Activated naive CD4-positive, alpha-beta T cell treated with anti-CD3 and anti-CD28 coated beads, Interleukin-2, amount 10 ng/mL, durations not matched to agents 7 days and 5 days (primary cell): ENCODE measurements around the gene PPFIA4.

Experiments
- CTCF ChIA-PET: fragments of 350-600 bp; sonication (Branson Sonifier 250); formaldehyde crosslinking; loops from one replicate; lab custom pipeline; 2021; ENCODE audit warnings: antibody characterized with exemption; lab: Charles Lee
- DNase-seq: peaks from one replicate; pipeline ENCODE4 v3.0.0-alpha.2; 2020
- H3K27ac Mint-ChIP-seq: one replicate; pipeline ENCODE4 v1.8.0; 2021; ENCODE audit warnings: mild to moderate bottlenecking, moderate library complexity, mixed read lengths
- H3K27me3 Mint-ChIP-seq: one replicate; pipeline ENCODE4 v1.8.0; 2021; ENCODE audit warnings: mild to moderate bottlenecking, mixed read lengths
- H3K36me3 Mint-ChIP-seq: one replicate; pipeline ENCODE4 v1.8.0; 2021; ENCODE audit warnings: mixed read lengths
- H3K4me1 Mint-ChIP-seq: one replicate; pipeline ENCODE4 v1.8.0; 2021; ENCODE audit warnings: mixed read lengths
- H3K4me3 Mint-ChIP-seq: one replicate; pipeline ENCODE4 v1.8.0; 2021; ENCODE audit warnings: mild to moderate bottlenecking, moderate library complexity, mixed read lengths
- H3K9me3 Mint-ChIP-seq: one replicate; pipeline ENCODE4 v1.8.0; 2021; ENCODE audit warnings: mixed read lengths

The PPFIA4 gene

DNA sequence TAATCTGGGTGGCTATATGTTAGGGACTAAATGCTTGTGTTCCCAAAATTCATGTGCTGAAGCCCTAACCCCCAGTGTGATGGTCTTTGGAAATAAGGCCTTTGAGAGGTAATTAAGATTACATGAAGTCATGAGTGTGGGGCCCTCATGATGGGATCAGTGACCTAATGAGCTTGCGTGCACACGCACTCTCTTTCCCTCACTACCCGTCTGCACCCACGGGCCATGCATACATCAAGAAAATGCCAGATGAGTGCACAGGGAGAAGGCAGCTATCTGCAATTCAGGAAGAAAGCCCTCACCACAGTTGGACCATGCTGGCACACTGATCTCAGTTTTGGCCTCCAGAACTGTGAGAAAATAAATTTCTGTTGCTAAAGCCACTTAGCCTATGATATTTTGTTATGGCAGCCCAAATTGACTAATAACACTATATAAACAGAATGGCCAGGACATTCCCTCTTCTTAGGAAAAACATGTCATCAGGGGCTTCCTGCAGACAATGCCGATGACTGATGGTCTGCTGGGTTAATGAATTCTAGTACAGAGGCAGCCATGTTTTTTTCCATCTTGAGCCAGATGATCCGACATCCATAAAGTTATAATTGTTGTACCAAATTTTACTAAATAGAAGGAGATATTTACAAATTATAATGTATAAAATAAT, 77.7 kb downstream of the PPFIA4 start:
- Mint-ChIP-seq H3K27me3 (peaks cover 45% of the 10 kb centered on the region), H3K36me3 (no peaks in the 10 kb centered on the region), H3K27ac (no peak overlapping the region), H3K4me3 (no peak overlapping the region), H3K9me3 (no peaks in the 10 kb centered on the region), H3K4me1 (no peaks in the 10 kb centered on the region)
- DNase-seq: no peak
- CTCF ChIA-PET: no interaction called here

GRCh38 chr1:203104789-203105390, 78.6 kb downstream of the PPFIA4 start:
- Mint-ChIP-seq H3K9me3 (no peaks in the 10 kb centered on the region), H3K27me3 (peaks cover 47% of the 10 kb centered on the region), H3K4me3 (no peak overlapping the region), H3K27ac (no peak overlapping the region), H3K4me1 (no peaks in the 10 kb centered on the region), H3K36me3 (no peaks in the 10 kb centered on the region)
- CTCF ChIA-PET: no interaction called here
- no peak for DNase-seq

GRCh38 chr1:203112475-203112874, 86.2 kb downstream of the PPFIA4 start:
- H3K9me3 Mint-ChIP-seq: no peaks in the 10 kb centered on the region
- no peak overlapping the region for H3K27ac Mint-ChIP-seq
- no peaks in the 10 kb centered on the region for H3K36me3 Mint-ChIP-seq
- no peaks in the 10 kb centered on the region for H3K4me1 Mint-ChIP-seq
- H3K27me3 Mint-ChIP-seq: peaks cover 40% of the 10 kb centered on the region
- CTCF ChIA-PET: interaction anchor here (0.8 to 1.2 kb wide), 2 partner anchors 16 to 103 kb away, joined by 3 read pairs; no protein-coding TSS in a partner anchor
- no peak for DNase-seq
- H3K4me3 Mint-ChIP-seq: no peak overlapping the region

- H3K4me3 Mint-ChIP-seq: no peak overlapping the region
- H3K27me3 Mint-ChIP-seq: peaks cover 43% of the 10 kb centered on the region
- no peaks in the 10 kb centered on the region for H3K4me1 Mint-ChIP-seq
- DNase-seq: no peak
- CTCF ChIA-PET: interaction anchor here (0.8 to 1.2 kb wide), 3 partner anchors 17 to 154 kb away, joined by 3 to 4 read pairs (median 3); no protein-coding TSS in a partner anchor
- no peaks in the 10 kb centered on the region for H3K9me3 Mint-ChIP-seq
- no peaks in the 10 kb centered on the region for H3K36me3 Mint-ChIP-seq
- H3K27ac Mint-ChIP-seq: no peak overlapping the region
Observed at GRCh38 chr1:203113308-203113707, 87.0 kb downstream of the PPFIA4 start.

GRCh38 chr1:203114202-203114601, 87.9 kb downstream of the PPFIA4 start:
- H3K4me1 Mint-ChIP-seq: no peaks in the 10 kb centered on the region
- no peak overlapping the region for H3K4me3 Mint-ChIP-seq
- no peaks in the 10 kb centered on the region for H3K9me3 Mint-ChIP-seq

DNA sequence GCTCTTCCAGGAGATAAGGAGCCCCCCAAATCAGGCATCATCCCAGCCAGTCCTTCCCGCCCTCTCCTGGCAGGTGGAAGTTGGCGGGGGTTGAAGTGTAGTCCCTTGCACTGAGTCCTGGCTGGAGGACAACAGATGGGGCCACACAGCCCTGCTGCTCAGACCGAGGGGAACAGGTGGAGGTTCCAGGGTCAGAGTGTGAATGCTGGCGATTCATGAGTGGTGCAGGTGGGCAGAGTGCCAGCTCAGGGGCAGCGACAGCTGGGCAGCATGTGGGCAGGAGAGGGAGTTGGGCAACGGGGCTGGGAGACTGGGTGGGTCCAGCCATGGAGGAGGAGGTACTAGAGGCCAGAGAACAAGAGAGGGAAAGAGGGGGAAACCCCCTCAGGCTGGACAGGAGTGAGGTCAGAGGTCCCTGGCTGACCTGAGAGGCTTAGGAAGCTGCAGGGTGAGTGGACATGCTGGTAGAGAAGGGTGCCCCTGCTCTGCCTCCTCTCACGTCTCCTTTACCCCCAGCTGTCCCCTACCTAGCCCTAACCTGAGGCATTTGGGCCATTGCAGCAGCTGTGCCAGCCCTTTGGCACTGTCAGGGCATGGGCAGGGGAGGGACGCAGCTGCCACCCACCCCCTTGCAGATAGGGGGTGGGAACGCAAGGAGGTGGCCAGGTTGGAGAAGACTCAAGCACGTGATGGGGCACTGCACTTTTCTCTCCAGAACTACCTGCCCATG, 90.0 kb downstream of the PPFIA4 start:
- Mint-ChIP-seq H3K4me3 (no peak overlapping the region), H3K27ac (no peak overlapping the region), H3K9me3 (no peaks in the 10 kb centered on the region), H3K36me3 (no peaks in the 10 kb centered on the region), H3K27me3 (peaks cover 59% of the 10 kb centered on the region), H3K4me1 (no peaks in the 10 kb centered on the region)
- no peak for DNase-seq
- CTCF ChIA-PET: interaction anchor here (1.3 to 6.7 kb wide), 4 partner anchors 8 to 99 kb away, joined by 4 to 66 read pairs (median 26); partner anchors contain the start of genes MYBPH and MYOG

More at GRCh38 chr1:203114202-203114601, 87.9 kb downstream of the PPFIA4 start:
- Mint-ChIP-seq H3K27ac (no peak overlapping the region), H3K36me3 (no peaks in the 10 kb centered on the region), H3K27me3 (peaks cover 49% of the 10 kb centered on the region)
- CTCF ChIA-PET: no interaction called here
- DNase-seq: no peak

- Mint-ChIP-seq H3K4me1 (peaks cover 4% of the 10 kb centered on the region), H3K4me3 (no peak overlapping the region), H3K27me3 (peaks cover 68% of the 10 kb centered on the region), H3K27ac (no peak overlapping the region), H3K9me3 (no peaks in the 10 kb centered on the region), H3K36me3 (no peaks in the 10 kb centered on the region)
- peak; percentile 60 for DNase-seq
- CTCF ChIA-PET: interaction anchor here (0.8 to 6.7 kb wide), 14 partner anchors 9 to 105 kb away, joined by 3 to 66 read pairs (median 4); partner anchors contain the start of genes ADORA1 and MYBPH
Observed at GRCh38 chr1:203117611-203118575, 91.6 kb downstream of the PPFIA4 start.

DNA sequence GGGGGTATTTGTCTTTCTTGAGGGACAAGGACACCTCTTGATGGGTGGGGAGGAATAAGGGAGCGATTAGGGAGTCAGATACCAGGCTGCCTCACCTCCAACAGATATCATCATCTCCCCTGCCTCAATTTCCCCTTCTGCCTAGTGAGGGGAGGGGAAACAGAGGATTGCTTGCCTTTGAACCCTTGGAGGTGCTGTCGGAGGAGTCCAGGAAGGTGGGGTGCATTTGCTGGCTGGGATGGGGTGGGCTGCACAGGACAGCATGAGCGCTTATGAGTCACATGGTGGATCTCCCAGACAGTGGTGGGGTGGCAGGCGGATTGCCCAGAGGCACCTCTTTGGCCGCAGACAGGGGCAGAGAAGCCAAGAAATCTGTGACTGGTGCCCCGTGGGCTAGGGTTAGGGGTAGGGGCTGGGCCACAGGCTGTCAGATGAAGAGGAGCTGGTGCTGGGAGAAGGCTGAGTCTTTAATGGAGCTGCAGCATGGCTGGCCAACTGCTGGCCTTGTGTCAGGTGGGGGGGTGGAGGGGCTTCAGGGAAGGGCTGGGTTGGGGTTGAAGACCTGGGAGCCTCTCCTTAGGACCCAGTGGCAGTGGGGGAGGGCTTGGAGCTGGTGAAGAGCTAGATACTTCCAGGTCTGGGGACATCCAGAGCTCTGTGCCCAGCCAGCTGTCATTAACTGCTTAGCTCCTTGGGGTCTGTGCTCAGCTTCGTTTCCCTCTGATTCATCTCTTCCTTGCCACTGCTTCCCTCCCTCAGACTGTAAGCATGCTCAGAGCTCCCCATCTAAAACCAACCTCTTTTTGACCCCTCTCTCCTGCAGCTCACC, 94.2 kb downstream of the PPFIA4 start:
- Mint-ChIP-seq H3K9me3 (no peaks in the 10 kb centered on the region), H3K4me1 (peaks cover 4% of the 10 kb centered on the region), H3K27me3 (peaks cover 90% of the 10 kb centered on the region), H3K4me3 (no peak overlapping the region), H3K27ac (no peak overlapping the region), H3K36me3 (no peaks in the 10 kb centered on the region)
- CTCF ChIA-PET: interaction anchor here (6.0 to 6.7 kb wide), 2 partner anchors 52 to 95 kb away, joined by 48 to 66 read pairs; partner anchors contain the start of gene MYBPH
- DNase-seq: no peak

GRCh38 chr1:203121186-203122015, 95.1 kb downstream of the PPFIA4 start:
- no peak overlapping the region for H3K27ac Mint-ChIP-seq
- no peaks in the 10 kb centered on the region for H3K9me3 Mint-ChIP-seq
- H3K36me3 Mint-ChIP-seq: no peaks in the 10 kb centered on the region
- CTCF ChIA-PET: interaction anchor here (1.1 to 6.7 kb wide), 3 partner anchors 51 to 94 kb away, joined by 3 to 66 read pairs (median 48); partner anchors contain the start of gene MYBPH
- H3K4me1 Mint-ChIP-seq: peaks cover 4% of the 10 kb centered on the region
- H3K27me3 Mint-ChIP-seq: peaks cover 92% of the 10 kb centered on the region
- no peak for DNase-seq
- H3K4me3 Mint-ChIP-seq: no peak overlapping the region

GRCh38 chr1:203122159-203122558, 95.9 kb downstream of the PPFIA4 start:
- Mint-ChIP-seq H3K9me3 (no peaks in the 10 kb centered on the region), H3K27me3 (peaks cover 92% of the 10 kb centered on the region)
- CTCF ChIA-PET: interaction anchor here (1.1 to 6.7 kb wide), 2 partner anchors 82 to 93 kb away, joined by 3 to 48 read pairs; no protein-coding TSS in a partner anchor

GRCh38 chr1:203124011-203124410, 97.7 kb downstream of the PPFIA4 start:
- H3K27me3 Mint-ChIP-seq: peaks cover 92% of the 10 kb centered on the region
- no peak overlapping the region for H3K27ac Mint-ChIP-seq
- no peaks in the 10 kb centered on the region for H3K9me3 Mint-ChIP-seq
- no peak for DNase-seq
- CTCF ChIA-PET: no interaction called here
- H3K36me3 Mint-ChIP-seq: no peaks in the 10 kb centered on the region
- H3K4me3 Mint-ChIP-seq: no peak overlapping the region
- H3K4me1 Mint-ChIP-seq: peaks cover 9% of the 10 kb centered on the region

More at GRCh38 chr1:203122159-203122558, 95.9 kb downstream of the PPFIA4 start:
- no peaks in the 10 kb centered on the region for H3K36me3 Mint-ChIP-seq
- H3K4me1 Mint-ChIP-seq: peaks cover 7% of the 10 kb centered on the region
- H3K27ac Mint-ChIP-seq: no peak overlapping the region
- DNase-seq: no peak
- no peak overlapping the region for H3K4me3 Mint-ChIP-seq
